ENCODE results near the gene LONP2. TPM values are rescaled to one million over a fixed set of nuclear protein-coding genes. Genes with fewer than 3 reads are reported as not detected.
"Not testable (repeated sequence)": the region's sequence is repeated elsewhere in the genome, so short reads cannot be mapped to it uniquely, and the experiment has no call there.

The LONP2 gene
- total RNA-seq, 1 donor from 2014 or later: 67.8 TPM

DNA sequence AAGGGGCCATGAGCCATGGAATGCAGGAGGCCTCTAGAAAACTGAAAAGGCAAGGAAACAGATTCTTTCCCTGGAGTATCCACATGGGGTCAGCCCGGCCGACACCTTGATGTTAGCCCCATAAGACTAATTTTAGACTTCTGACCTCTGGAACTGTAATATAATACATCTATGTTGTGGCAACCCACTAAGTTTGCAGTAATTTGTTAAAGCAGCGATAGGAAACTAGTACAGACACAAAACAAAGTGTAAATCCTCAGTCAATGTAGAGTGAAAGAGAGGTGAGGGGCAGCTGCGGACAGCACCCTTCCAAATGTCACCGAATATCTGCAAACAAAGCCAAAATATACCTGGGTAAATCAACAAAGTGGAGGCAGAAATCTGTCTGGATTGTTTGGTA is 148.3 kb downstream of the LONP2 start:
- TF ChIP-seq CTCF (IDR thresholded peaks at IDR 0.05; ENCODE audit: borderline replicate concordance): no peak
- no peak overlapping the region for H3K4me3 ChIP-seq
- no peaks in the 10 kb centered on the region for H3K9me3 ChIP-seq (replicated peaks)
- no peak for DNase-seq
- no peaks in the 10 kb centered on the region for H3K27me3 ChIP-seq (ENCODE audit: low read depth)
- no peak overlapping the region for H3K27ac ChIP-seq (replicated peaks)
- no peaks in the 10 kb centered on the region for H3K36me3 ChIP-seq
- intact Hi-C loops (cut with micrococcal nuclease): no loop called here
- H3K4me1 ChIP-seq: no peaks in the 10 kb centered on the region

DNA sequence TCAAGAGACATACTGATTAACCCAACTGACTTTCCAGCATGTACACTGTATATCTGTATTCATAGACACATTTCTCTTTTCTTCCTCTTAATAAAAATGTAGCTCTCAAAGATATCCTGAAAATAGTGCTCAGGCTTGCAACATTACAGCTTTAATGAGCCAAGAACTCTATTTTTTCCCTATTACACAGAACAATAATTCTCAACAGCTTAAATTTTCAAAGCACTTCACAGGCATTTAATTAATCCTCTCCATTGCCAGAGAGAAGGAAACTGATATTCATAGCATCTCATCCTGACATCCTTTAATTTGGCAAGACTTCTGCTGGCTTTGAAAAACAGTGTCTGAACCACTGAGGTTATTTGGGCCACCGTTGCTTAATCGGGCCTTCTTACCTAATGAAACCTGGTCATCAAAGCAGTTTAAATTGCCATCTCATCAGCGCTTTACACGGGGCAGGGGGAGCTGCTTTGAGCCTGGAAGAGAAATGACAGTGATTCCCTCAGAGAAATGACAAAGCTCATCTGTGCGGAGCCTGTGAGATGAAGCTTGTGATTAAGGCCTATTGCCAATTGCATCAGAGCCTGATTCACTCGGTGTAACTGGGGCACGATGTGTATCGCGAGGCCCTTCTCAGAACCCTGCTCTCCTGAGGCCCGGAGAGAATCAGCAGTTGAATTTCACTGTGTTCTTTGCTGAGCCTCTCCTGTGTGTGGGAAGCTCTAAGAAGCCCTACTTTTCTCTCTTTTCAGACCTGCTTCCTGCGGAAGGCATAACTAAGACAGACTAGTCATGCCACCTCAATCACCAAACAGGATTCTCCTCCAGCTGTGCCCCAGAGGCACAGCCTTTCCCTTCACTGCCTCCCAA is 149.6 kb downstream of the LONP2 start:
- Histone ChIP-seq H3K36me3 (no peaks in the 10 kb centered on the region), H3K9me3 (replicated peaks) (no peaks in the 10 kb centered on the region), H3K27me3 (ENCODE audit: low read depth) (no peaks in the 10 kb centered on the region), H3K4me3 (no peak overlapping the region), H3K27ac (replicated peaks) (peak overlapping the region; percentile 44), H3K4me1 (no peaks in the 10 kb centered on the region)
- no peak for DNase-seq
- intact Hi-C loops (cut with micrococcal nuclease): no loop called here
- TF ChIP-seq CTCF (IDR thresholded peaks at IDR 0.05; ENCODE audit: borderline replicate concordance): no peak

DNA sequence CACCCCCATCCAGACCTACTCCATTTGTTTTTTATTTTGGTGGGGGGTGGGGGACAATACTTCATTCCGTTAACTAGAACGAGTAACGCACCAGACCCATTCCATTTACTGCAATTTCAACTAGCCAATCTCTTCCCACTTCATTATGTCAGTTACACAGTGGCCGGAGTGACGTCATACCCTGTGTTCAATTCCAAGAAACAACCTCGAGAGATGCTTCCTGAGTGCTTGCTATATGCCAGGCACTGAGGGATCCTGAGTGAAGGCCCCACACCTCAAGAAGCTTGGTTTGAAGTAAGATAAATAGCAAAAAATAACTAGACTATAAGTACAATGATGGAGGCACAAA is 150.2 kb downstream of the LONP2 start:
- Histone ChIP-seq H3K27me3 (ENCODE audit: low read depth) (no peaks in the 10 kb centered on the region), H3K4me3 (no peak overlapping the region), H3K9me3 (replicated peaks) (no peaks in the 10 kb centered on the region), H3K36me3 (no peaks in the 10 kb centered on the region), H3K27ac (replicated peaks) (peak overlapping the region; percentile 42), H3K4me1 (no peaks in the 10 kb centered on the region)
- no peak for TF ChIP-seq CTCF (IDR thresholded peaks at IDR 0.05; ENCODE audit: borderline replicate concordance)
- no peak for DNase-seq
- intact Hi-C loops (cut with micrococcal nuclease): no loop called here

- H3K36me3 ChIP-seq: no peaks in the 10 kb centered on the region
- H3K27ac ChIP-seq (replicated peaks): no peak overlapping the region
- TF ChIP-seq CTCF (IDR thresholded peaks at IDR 0.05; ENCODE audit: borderline replicate concordance): no peak
- H3K4me1 ChIP-seq: no peaks in the 10 kb centered on the region
- DNase-seq: no peak
- H3K4me3 ChIP-seq: no peak overlapping the region
- intact Hi-C loops (cut with micrococcal nuclease): no loop called here
- H3K9me3 ChIP-seq (replicated peaks): no peaks in the 10 kb centered on the region
- no peaks in the 10 kb centered on the region for H3K27me3 ChIP-seq (ENCODE audit: low read depth)
These were observed 151.3 kb downstream of the LONP2 start for GRCh38 chr16:48395375-48395774.

DNA sequence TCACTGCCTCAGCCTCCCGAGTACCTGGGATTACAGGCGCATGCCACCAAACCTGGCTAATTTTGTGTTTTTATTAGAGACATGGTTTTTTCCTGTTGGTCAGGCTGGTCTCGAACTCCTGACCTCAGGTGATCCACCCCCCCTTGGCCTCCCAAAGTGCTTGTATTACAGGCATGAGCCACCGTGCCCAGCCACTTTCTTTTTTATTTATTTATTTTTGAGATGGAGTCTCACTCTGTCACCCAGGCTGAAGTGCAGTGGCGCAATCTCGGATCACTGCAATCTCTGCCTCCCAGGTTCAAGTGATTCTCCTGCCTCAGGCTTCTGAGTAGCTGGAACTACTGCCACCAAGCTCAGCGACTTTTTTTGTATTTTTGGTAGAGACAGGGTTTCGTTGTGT is 158.4 kb downstream of the LONP2 start:
- H3K9me3 ChIP-seq (replicated peaks); H3K4me3 ChIP-seq; DNase-seq; H3K36me3 ChIP-seq; H3K27me3 ChIP-seq (ENCODE audit: low read depth); H3K4me1 ChIP-seq; H3K27ac ChIP-seq (replicated peaks); intact Hi-C loops (cut with micrococcal nuclease): not testable (repeated sequence)

GRCh38 chr16:48405153-48405552 is 161.1 kb downstream of the LONP2 start:
- no peak for TF ChIP-seq CTCF (IDR thresholded peaks at IDR 0.05; ENCODE audit: borderline replicate concordance)
- H3K27me3 ChIP-seq (ENCODE audit: low read depth): no peaks in the 10 kb centered on the region
- peaks cover 4% of the 10 kb centered on the region for H3K4me1 ChIP-seq
- intact Hi-C loops (cut with micrococcal nuclease): no loop called here
- no peaks in the 10 kb centered on the region for H3K36me3 ChIP-seq
- H3K9me3 ChIP-seq (replicated peaks): no peaks in the 10 kb centered on the region
- H3K27ac ChIP-seq (replicated peaks): no peak overlapping the region
- no peak overlapping the region for H3K4me3 ChIP-seq
- no peak for DNase-seq
